Stimulated activated CD8-positive, alpha-beta memory T cell treated with anti-CD3 and anti-CD28 coated beads, Interleukin-2, amount 100 ng/mL, for 48 hours (primary cell): ENCODE measurements around the gene PRICKLE2.

Experiments
- DNase-seq, 2 donors: peaks; one replicate each; pipeline ENCODE4 v3.0.0-alpha.2; 2020; ENCODE audit warnings: low read depth in 2 of 2

Gene PRICKLE2

DNA sequence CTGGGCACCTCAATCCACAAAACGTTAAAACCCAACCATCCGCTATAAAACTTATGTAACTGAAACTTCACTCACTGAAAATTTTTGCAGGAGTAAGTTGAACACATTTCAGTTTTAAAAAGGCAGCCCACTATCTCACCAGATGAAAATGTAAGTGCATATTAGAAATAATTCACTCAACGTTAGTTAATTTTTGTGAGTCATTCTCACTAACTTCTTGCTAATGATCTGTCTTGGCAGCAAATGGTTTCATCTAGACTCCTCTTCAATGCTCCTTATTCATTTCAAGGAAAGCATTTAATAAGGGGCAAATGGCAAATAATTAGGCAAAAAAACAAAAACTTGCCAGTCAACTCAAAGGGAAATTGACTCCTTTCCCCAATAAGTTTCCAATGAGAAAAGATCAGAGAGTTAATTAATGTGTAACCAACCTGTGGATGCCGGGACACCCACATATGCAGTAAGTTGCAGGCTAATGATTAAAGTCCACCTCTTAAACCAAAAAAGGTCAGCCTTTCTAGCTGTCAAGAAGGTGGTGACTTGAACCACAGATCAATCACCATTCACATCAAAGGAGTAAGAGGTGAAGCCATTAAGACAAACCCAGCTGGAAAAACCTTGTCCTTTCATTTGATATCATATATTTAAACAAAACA lies 22.9 kb upstream of the PRICKLE2 start:
- DNase-seq, result no peak

DNA sequence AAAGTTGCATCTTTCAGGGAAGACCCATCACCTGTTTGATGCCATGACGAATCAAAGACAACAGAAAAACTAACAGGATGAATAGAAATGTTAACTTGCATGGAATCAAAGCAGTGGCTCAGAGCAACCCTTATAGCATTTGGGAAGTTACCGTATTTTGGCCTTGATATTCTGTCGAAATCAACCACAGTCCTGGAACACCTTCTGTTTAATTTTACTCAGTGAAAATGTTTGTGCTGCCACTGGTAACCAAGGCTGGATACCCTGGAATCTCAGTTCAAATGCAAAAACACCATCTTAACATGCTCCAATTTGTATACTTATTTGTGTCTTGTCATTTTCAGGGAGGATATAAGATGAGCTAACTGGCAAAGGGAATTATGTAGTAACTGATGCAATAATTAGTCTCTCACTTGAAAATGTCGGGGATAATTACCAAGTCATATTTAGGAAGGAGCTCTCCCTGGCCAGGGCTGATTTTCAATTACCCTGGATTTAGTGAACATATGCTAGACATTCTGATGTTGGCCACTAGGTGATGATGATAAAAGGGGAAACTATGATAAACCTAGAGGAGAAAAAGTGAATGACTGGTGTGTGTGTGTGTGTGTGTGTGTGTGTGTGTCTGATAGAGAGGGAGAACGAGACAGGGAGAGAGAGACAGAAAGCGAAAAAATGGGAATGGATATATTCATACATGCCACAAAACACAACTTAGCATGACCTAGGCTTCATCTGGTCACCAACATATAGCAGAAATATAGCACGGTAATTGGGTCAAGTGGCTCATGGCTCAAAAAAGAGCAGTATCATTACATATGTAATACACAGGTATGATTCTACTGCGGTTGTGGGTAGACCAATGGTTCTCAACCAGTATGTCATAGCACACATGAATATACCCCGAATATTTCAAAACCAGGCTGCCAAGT lies 19.0 kb upstream of the PRICKLE2 start:
- DNase-seq, result no peak

DNA sequence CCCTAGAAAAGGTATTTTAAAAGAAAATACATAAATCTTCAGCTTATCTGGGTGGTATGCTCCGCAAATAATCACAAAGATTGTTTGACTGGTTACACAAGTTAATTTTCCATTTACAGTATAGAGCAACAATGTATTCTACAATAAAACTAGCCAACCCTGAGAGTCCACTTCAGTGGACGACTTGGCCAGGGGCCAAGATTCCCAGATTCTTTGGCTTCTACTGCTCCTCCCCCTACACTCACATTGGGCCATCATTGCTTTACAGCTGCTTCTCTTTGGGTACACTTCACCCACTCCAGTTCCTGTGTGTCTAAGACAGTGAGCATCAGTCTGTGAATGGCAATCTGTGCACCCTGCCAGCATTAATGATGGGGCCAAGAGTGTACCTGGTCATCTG lies 17.2 kb upstream of the PRICKLE2 start:
- no peak for DNase-seq

- no peak for DNase-seq
These were observed 15.7 kb upstream of the PRICKLE2 start for GRCh38 chr3:64240959-64241358.

DNA sequence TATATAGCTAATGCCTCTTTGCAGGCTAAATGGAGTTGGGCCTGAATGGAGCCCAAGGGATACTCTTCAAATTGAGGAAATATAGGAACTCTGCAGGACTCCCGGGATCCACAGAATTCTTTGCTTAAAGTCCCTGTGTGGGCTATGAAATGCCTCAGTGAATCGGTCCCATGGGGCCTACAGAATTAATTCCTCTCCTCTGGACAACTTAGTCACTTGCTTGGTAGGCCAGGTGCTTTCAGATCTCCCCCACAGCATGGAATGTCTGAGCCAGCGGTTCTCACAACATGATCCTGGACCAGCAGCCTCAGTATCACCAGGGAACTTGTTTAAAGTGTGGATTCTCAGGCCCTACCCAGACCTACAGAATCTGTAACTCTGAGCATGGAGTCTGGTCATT lies 15.1 kb upstream of the PRICKLE2 start:
- no peak for DNase-seq

DNA sequence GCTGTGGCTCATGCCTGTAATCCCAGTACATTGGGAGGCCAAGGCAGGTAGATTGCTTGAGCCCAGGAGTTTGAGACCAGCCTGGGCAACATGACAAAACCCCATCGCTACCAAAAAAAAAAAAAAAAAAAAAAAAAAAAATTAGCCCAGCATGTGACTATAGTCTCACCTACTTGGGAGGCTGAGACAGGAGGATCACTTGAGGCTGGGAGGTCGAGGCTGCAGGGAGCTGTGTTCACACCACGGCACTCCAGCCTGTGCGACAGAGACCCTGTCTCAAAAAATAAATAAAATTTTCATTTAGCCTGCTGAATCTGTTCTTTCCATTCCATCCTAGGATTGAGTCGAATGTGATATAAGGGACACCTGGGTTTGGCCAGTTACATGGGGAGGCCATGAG lies 14.6 kb upstream of the PRICKLE2 start:
- no peak for DNase-seq

- DNase-seq, result no peak
These were observed 13.9 kb upstream of the PRICKLE2 start for GRCh38 chr3:64238971-64239667.

DNA sequence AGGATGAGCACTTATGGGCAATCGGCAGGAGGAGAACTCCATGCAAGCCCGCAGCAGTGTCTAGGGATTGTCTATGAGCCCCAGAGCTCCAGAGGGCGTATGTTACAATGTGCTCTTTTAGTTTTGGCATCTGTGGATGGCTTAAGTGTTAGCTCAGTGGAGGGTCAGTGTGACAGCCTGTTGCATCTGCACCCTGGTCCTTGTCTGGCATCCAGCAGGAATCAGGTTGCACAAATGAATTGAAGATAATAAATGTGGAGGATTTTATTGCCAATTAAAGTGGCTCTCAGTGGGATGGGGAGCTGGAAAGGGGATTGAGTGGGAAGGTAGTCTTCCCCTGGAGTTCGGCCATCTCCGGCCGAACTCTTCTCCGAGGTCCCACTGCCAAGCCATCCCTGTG lies 11.8 kb upstream of the PRICKLE2 start:
- DNase-seq, result no peak

DNA sequence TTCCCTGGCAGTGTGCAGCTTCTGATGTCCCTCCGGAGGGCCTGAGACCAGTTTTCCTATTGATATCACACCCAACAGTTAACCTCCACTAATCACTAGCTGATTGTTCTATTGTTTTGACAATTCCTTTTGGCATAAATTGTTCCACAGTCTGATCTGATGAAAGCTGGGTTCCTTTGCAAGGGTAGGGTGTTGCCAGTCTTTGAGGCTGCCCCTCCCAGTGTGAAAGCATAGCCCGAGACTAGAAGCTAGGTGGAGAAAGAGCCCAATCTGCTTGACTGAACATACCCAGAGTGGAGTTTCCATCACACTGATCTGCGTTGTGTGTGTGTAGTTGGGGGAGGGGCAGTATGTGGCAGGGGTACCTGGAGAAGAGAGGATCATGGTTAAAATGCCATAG lies 10.3 kb upstream of the PRICKLE2 start:
- DNase-seq, result no peak

GRCh38 chr3:64234571-64234970 lies 9.3 kb upstream of the PRICKLE2 start:
- DNase-seq, result no peak

GRCh38 chr3:64232821-64233220 lies 7.6 kb upstream of the PRICKLE2 start:
- DNase-seq, result no peak

DNA sequence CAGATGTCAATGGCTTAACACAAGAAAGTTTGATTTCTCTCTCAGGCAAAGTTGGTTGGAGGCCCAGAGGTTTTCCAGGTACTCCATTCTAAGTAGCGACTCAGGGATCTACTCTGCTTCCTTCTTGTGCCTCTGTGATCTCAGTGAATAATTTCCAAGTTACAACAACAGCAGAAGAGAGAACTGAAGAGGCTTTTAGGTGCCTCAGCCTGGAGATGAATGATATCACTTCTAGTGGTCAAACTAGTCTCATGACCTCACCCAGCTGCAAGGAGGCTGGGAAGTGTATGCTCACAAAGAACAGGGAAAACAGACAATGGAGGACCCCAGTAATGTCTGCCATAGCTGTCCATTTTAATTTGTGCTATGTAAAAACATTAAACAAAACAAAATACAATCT lies 4.6 kb upstream of the PRICKLE2 start:
- no peak for DNase-seq

- DNase-seq, result no peak
These were observed 2.8 kb upstream of the PRICKLE2 start for GRCh38 chr3:64228110-64228509.

DNA sequence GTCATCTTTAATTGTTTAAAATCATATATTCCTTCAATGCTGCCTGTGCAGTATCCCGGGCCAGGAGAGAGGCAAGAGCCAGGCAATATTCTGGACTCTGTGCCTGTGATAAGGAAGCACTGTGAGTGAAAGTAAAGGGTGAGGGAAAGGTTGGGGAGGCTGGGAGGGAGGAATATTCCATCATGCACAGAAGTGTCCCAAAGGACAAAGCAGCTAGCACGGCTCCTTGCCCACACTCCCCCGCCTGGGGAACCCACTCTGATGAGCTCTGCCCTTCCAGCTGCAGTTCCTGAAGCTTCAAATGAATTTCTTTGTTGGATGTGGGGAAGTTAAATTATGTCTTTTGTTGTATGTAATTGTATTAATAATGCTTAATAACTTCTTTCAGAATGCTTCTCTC lies 1.5 kb upstream of the PRICKLE2 start:
- no peak for DNase-seq

DNA sequence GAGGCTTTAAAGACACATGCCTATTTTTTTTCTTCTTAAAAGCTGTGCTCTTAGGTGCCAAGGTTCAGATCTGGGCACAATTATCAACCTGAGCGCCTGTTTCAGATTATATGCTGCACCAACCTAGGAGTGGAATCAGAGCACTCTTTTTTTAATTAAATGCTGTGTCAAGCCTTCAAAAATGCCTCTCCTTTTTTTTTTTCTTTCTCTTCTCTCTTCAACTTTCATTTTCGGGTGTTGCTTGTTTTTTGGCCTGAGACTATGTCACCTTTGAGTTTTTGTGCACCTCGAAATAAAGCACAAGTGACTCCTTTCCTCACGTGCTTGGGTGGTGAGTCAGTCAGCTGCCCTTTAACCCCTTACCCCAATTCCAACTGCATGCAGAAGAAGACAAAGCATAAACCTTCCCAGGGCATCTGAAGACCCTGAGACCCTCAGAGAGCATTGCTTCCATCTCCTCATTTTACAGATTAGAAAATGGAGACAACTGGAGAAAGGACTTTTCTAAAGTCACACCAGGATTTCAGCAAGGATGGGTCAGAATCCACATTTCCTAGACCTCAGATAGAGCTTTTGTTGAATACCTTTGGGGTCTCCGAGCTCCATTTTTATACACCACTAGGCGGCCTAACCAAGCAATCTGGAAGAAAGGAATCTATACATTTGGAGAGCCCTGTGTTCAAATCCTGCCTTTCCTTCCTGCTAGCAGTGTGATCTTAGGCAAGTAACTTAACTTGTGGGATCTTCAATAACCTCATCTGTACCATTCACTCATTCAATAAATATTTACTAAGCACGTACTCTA lies 631 bp upstream of the PRICKLE2 start:
- no peak for DNase-seq

- DNase-seq, result no peak
These were observed 1.2 kb downstream of the PRICKLE2 start for GRCh38 chr3:64223791-64224745.

DNA sequence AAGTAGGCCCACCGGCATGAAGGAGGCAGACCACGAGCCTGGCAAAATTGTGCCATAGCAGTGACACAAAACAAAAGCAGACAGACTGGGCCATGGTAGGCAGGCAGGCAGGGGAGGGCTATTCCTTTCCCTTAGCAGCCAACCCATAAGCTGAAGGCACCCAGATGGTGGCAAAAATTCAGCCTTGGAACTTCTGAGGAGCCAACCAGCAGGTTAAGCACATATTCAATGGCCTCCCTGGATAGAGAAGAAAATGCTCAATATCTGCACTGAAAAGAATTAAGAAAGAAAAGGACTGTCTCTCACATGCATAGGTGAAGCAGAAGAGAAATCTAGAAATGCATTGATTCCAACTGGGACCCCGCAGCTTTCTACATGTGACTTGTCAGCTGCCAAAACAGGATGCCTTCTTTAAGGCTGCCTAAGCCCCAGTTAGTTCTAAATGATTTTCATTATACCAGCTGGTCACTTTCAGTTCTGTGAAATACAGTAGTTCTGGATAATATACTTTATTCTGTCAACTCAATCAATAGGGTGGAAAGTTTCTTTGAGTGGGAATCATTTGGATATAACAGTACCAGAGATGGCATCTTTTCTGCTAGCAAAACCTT lies 2.7 kb downstream of the PRICKLE2 start:
- no peak for DNase-seq

GRCh38 chr3:64221571-64222257 lies 3.6 kb downstream of the PRICKLE2 start:
- DNase-seq, result no peak

- no peak for DNase-seq
These were observed 4.9 kb downstream of the PRICKLE2 start for GRCh38 chr3:64220161-64220914.
